PC-9 (cell line): Measurements from ENCODE around the gene TTC7B. TPM values are rescaled to one million over a fixed set of nuclear protein-coding genes. Genes with fewer than 3 reads are reported as not detected.

Source experiments
- BruUV-seq: library from RNA; stranded (reverse); fragments of 400-500 nt; replicated peaks from 2 replicates; lab custom pipeline; 2021; lab: Mats Ljungman, UMichigan
- CTCF ChIA-PET: fragments of 300-600 bp; sonication (Branson Sonifier 250); formaldehyde crosslinking; loops from one replicate; lab custom pipeline; 2022; ENCODE audit warnings: antibody characterized with exemption; lab: Charles Lee
- POLR2A ChIA-PET: fragments of 300-600 bp; sonication (Branson Sonifier 250); formaldehyde crosslinking; loops from one replicate; lab custom pipeline; 2022; ENCODE audit warnings: antibody characterized with exemption; ENCODE audit not compliant: unreplicated experiment; lab: Charles Lee
- DNase-seq, 2 experiments: peaks; one replicate each; pipeline versions ENCODE4 v3.0.0 to v3.0.0-alpha.2; 2015 to 2022; ENCODE audit warnings: mixed read lengths in 1 of 2
- H2AFZ ChIP-seq: fragments of 200-600 bp; sonication (generic); 2 replicates; pipeline ENCODE4 v1.8.1; 2017; ENCODE audit warnings: antibody characterized with exemption
- H3F3A ChIP-seq: fragments of 200-600 bp; sonication (generic); 2 replicates; pipeline ENCODE4 v1.8.1; 2017; ENCODE audit warnings: antibody characterized with exemption, mild to moderate bottlenecking, low read depth; ENCODE audit not compliant: insufficient read depth
- H3K27ac ChIP-seq: fragments of 200-600 bp; sonication (generic); 2 replicates; pipeline ENCODE4 v1.6.1; 2016; ENCODE audit warnings: mixed run types
- H3K27me3 ChIP-seq: fragments of 200-600 bp; sonication (generic); 2 replicates; pipeline ENCODE4 v1.6.1; 2016; ENCODE audit warnings: low read depth, mixed run types; ENCODE audit not compliant: insufficient read depth
- H3K36me3 ChIP-seq: fragments of 200-600 bp; sonication (generic); 2 replicates; pipeline ENCODE4 v1.6.1; 2016; ENCODE audit warnings: low read depth, mixed run types
- H3K4me1 ChIP-seq: fragments of 200-600 bp; sonication (generic); replicated peaks from 2 replicates; pipeline ENCODE4 v1.6.1; 2016; ENCODE audit warnings: mixed run types; ENCODE audit not compliant: insufficient read depth
- H3K4me2 ChIP-seq: fragments of 200-600 bp; sonication (generic); 2 replicates; pipeline ENCODE4 v1.6.1; 2017; ENCODE audit warnings: mixed run types
- H3K4me3 ChIP-seq: fragments of 200-600 bp; sonication (generic); 2 replicates; pipeline ENCODE4 v1.6.1; 2016; ENCODE audit warnings: mixed run types
- H3K79me2 ChIP-seq: fragments of 200-600 bp; sonication (generic); 2 replicates; pipeline ENCODE4 v1.6.1; 2017; ENCODE audit warnings: low read depth, mixed run types
- H3K9me2 ChIP-seq: fragments of 200-600 bp; sonication (generic); 2 replicates; pipeline ENCODE4 v1.8.1; 2017; ENCODE audit warnings: mild to moderate bottlenecking; ENCODE audit not compliant: insufficient read depth
- H3K9me3 ChIP-seq: fragments of 200-600 bp; sonication (generic); 2 replicates; pipeline ENCODE4 v1.8.1; 2016; ENCODE audit warnings: low read depth; ENCODE audit not compliant: insufficient read depth
- H4K20me1 ChIP-seq: fragments of 200-600 bp; sonication (generic); 2 replicates; pipeline ENCODE4 v1.8.1; 2017; ENCODE audit not compliant: insufficient read depth
- EZH2 ChIP-seq: fragments of 200-600 bp; sonication (generic); IDR thresholded peaks from 2 replicates; pipeline ENCODE4 v1.8.0; 2017; ENCODE audit warnings: antibody characterized with exemption, low read depth
- intact Hi-C: fragments of 100-400 bp; cut with micrococcal nuclease; formaldehyde crosslinking; loops from one replicate; pipeline ENCODE4 v1.10.0; 2022; ENCODE audit not compliant: unreplicated experiment
- total RNA-seq: library from RNA; stranded (reverse); gene quantifications from 2 replicates; pipeline ENCODE4 v1.2.3, GENCODE V29; 2021
- TF ChIP-seq, protein P1 (sequence below): fragments of 200-600 bp; sonication (generic); conservative IDR thresholded peaks from 2 replicates; pipeline ENCODE4 v1.6.1; 2017; ENCODE audit warnings: mixed run types, antibody characterized with exemption, mild to moderate bottlenecking, moderate library complexity

TTC7B gene
- total RNA-seq, 1 experiment from 2014 or later: 6.8 TPM

DNA sequence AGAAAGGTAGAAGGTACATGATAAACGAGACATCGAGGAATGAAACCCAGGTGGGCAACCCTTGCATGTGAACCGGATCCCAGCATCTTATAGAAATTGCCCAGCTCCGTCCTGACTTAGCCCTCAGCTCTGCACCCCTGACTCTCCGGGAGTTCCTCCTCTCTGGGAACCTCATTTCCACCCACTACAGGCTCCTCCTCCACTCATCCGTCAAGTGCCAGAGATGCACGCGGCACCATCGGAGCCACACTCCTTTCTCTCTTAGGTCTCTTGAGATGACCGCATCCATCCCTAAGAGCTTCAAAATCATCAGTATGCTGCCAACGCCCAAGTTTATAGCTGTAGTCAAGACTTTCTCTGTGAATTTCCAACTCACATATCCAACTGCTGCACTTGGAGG is 84.7 kb downstream of the TTC7B start:
- DNase-seq: no peak
- Histone ChIP-seq H2AFZ (no peak overlapping the region), H3K27me3 (no peaks in the 10 kb centered on the region), H3F3A (no peaks in the 10 kb centered on the region), H3K4me3 (no peak overlapping the region), H3K4me2 (no peak overlapping the region), H3K9me3 (no peaks in the 10 kb centered on the region), H3K4me1 (no peaks in the 10 kb centered on the region), H3K27ac (no peak overlapping the region), H4K20me1 (no peaks in the 10 kb centered on the region), H3K36me3 (no peaks in the 10 kb centered on the region), H3K79me2 (no peaks in the 10 kb centered on the region), H3K9me2 (no peaks in the 10 kb centered on the region)
- POLR2A ChIA-PET: no interaction called here
- TF ChIP-seq EZH2: no peak
- TF ChIP-seq, protein P1, sequence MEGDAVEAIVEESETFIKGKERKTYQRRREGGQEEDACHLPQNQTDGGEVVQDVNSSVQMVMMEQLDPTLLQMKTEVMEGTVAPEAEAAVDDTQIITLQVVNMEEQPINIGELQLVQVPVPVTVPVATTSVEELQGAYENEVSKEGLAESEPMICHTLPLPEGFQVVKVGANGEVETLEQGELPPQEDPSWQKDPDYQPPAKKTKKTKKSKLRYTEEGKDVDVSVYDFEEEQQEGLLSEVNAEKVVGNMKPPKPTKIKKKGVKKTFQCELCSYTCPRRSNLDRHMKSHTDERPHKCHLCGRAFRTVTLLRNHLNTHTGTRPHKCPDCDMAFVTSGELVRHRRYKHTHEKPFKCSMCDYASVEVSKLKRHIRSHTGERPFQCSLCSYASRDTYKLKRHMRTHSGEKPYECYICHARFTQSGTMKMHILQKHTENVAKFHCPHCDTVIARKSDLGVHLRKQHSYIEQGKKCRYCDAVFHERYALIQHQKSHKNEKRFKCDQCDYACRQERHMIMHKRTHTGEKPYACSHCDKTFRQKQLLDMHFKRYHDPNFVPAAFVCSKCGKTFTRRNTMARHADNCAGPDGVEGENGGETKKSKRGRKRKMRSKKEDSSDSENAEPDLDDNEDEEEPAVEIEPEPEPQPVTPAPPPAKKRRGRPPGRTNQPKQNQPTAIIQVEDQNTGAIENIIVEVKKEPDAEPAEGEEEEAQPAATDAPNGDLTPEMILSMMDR: no peak
- intact Hi-C loops: no loop called here
- no TSS peak for BruUV-seq
- CTCF ChIA-PET: no interaction called here

DNA sequence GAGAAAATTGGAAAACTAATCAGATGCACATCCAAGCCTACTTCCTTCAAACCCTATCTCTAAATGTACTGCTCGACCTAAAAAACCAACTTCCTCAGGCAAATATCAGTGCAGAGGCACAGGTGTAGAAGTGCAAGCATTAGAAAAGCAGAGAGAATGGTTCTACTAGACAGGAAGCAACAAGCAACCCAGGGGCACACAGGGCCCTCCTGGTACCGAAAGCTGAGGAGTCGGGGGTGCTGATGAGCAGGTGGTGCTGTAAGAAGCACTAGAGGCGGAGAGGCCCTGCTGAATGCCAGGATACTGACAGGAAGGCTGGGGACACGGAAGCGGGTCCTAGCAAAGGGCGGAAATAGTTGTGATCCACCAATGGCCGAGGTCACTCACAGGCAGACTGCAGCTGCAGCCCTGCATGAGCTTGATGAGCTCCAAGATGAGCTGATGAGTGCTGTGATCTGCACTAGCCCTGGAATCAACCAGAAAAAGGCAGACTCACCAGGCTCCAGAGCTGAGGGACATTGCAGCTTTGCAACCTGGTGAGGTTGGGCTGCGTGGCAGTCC is 85.9 kb downstream of the TTC7B start:
- no TSS peak for BruUV-seq
- no peaks in the 10 kb centered on the region for H3F3A ChIP-seq
- CTCF ChIA-PET: no interaction called here
- POLR2A ChIA-PET: no interaction called here
- no peaks in the 10 kb centered on the region for H3K27me3 ChIP-seq
- H3K4me2 ChIP-seq: no peak overlapping the region
- no peaks in the 10 kb centered on the region for H3K9me2 ChIP-seq
- TF ChIP-seq, protein P1: no peak
- TF ChIP-seq EZH2: no peak
- no peak overlapping the region for H2AFZ ChIP-seq
- intact Hi-C loops: no loop called here
- no peaks in the 10 kb centered on the region for H3K79me2 ChIP-seq
- DNase-seq: no peak
- H3K4me3 ChIP-seq: no peak overlapping the region
- H3K4me1 ChIP-seq: no peaks in the 10 kb centered on the region
- no peaks in the 10 kb centered on the region for H4K20me1 ChIP-seq
- H3K36me3 ChIP-seq: no peaks in the 10 kb centered on the region
- H3K27ac ChIP-seq: no peak overlapping the region
- no peaks in the 10 kb centered on the region for H3K9me3 ChIP-seq

- H3K9me2 ChIP-seq: no peaks in the 10 kb centered on the region
- no peaks in the 10 kb centered on the region for H3F3A ChIP-seq
- H3K36me3 ChIP-seq: no peaks in the 10 kb centered on the region
- no peaks in the 10 kb centered on the region for H4K20me1 ChIP-seq
- no peaks in the 10 kb centered on the region for H3K27me3 ChIP-seq
- CTCF ChIA-PET: no interaction called here
- no peak overlapping the region for H3K27ac ChIP-seq
- H3K4me3 ChIP-seq: no peak overlapping the region
- no peak overlapping the region for H2AFZ ChIP-seq
- H3K79me2 ChIP-seq: no peaks in the 10 kb centered on the region
- DNase-seq: no peak
- intact Hi-C loops: no loop called here
- no peaks in the 10 kb centered on the region for H3K4me1 ChIP-seq
- POLR2A ChIA-PET: no interaction called here
- BruUV-seq: no TSS peak
- no peaks in the 10 kb centered on the region for H3K9me3 ChIP-seq
- no peak for TF ChIP-seq EZH2
- TF ChIP-seq, protein P1: no peak
- H3K4me2 ChIP-seq: no peak overlapping the region
These were observed 87.3 kb downstream of the TTC7B start for GRCh38 chr14:90728951-90729350.
